HFFc6 (cell line): ENCODE results near the gene ANKRA2. TPM values are rescaled to one million over a fixed set of nuclear protein-coding genes. Genes with fewer than 3 reads are reported as not detected.

Experiments
- DNase-seq: peaks from one replicate; pipeline ENCODE4 v3.0.0-alpha.2; 2018
- H3K27ac Mint-ChIP-seq: 2 replicates; pipeline ENCODE4 v1.8.0; 2020; ENCODE audit warnings: mild to moderate bottlenecking, mixed read lengths
- H3K27me3 Mint-ChIP-seq: 2 replicates; pipeline ENCODE4 v1.8.0; 2021; ENCODE audit warnings: mild to moderate bottlenecking, moderate library complexity, mixed read lengths; ENCODE audit not compliant: insufficient read depth
- H3K36me3 Mint-ChIP-seq: 2 replicates; pipeline ENCODE4 v1.8.0; 2021; ENCODE audit warnings: low read depth, mixed read lengths
- H3K4me1 Mint-ChIP-seq: 2 replicates; pipeline ENCODE4 v1.8.0; 2020; ENCODE audit warnings: low read depth, mixed read lengths
- H3K4me3 Mint-ChIP-seq: 2 replicates; pipeline ENCODE4 v1.8.0; 2020; ENCODE audit warnings: mild to moderate bottlenecking, moderate library complexity, mixed read lengths
- H3K9me3 Mint-ChIP-seq: 2 replicates; pipeline ENCODE4 v1.8.0; 2020; ENCODE audit warnings: mild to moderate bottlenecking, mixed read lengths
- CTCF ChIP-seq: fragments of 200-600 bp; sonication (generic); IDR thresholded peaks from 2 replicates; pipeline ENCODE4 v1.5.0; 2021; ENCODE audit warnings: antibody characterized with exemption, mild to moderate bottlenecking
- total RNA-seq, 6 experiments: library from RNA; stranded (reverse); fragmentation: NEBNext Ultra II Directional; extraction: Animal tissue kit (Norgen Biotek cat#: 25700); gene quantifications; 2 replicates in 1 of 6; 3 replicates in 5 of 6; pipeline ENCODE4 v1.2.3, GENCODE V29; 2021

Gene ANKRA2
- total RNA-seq, 6 experiments from 2014 or later = 12.5 to 15.1 (median 13.7) TPM

GRCh38 chr5:73529081-73529480 is 36.4 kb downstream of the ANKRA2 start:
- Mint-ChIP-seq H3K4me1 (peaks cover 36% of the 10 kb centered on the region), H3K9me3 (no peaks in the 10 kb centered on the region), H3K36me3 (peaks cover 5% of the 10 kb centered on the region; the same call in 1 of the 2 replicates), H3K27ac (no peak overlapping the region), H3K4me3 (no peak overlapping the region), H3K27me3 (peaks cover 13% of the 10 kb centered on the region)
- DNase-seq = no peak
- TF ChIP-seq CTCF = no peak

GRCh38 chr5:73528248-73528647 is 37.2 kb downstream of the ANKRA2 start:
- H3K4me3 Mint-ChIP-seq = no peak overlapping the region
- DNase-seq = no peak
- H3K36me3 Mint-ChIP-seq = peaks cover 5% of the 10 kb centered on the region; the same call in 1 of the 2 replicates
- H3K27me3 Mint-ChIP-seq = peaks cover 13% of the 10 kb centered on the region
- no peak for TF ChIP-seq CTCF
- no peak overlapping the region for H3K27ac Mint-ChIP-seq
- H3K4me1 Mint-ChIP-seq = peaks cover 40% of the 10 kb centered on the region
- H3K9me3 Mint-ChIP-seq = no peaks in the 10 kb centered on the region

GRCh38 chr5:73525606-73526203 is 39.7 kb downstream of the ANKRA2 start:
- no peaks in the 10 kb centered on the region for H3K36me3 Mint-ChIP-seq
- no peak for TF ChIP-seq CTCF
- H3K4me3 Mint-ChIP-seq = no peak overlapping the region
- no peaks in the 10 kb centered on the region for H3K9me3 Mint-ChIP-seq
- DNase-seq = no peak
- H3K27me3 Mint-ChIP-seq = peaks cover 7% of the 10 kb centered on the region
- no peak overlapping the region for H3K27ac Mint-ChIP-seq
- peaks cover 37% of the 10 kb centered on the region for H3K4me1 Mint-ChIP-seq

- no peaks in the 10 kb centered on the region for H3K36me3 Mint-ChIP-seq
- H3K27me3 Mint-ChIP-seq = peaks cover 4% of the 10 kb centered on the region; the same call in 1 of the 2 replicates
- no peak for DNase-seq
- no peak for TF ChIP-seq CTCF
- H3K4me1 Mint-ChIP-seq = peaks cover 42% of the 10 kb centered on the region
- H3K4me3 Mint-ChIP-seq = no peak overlapping the region
- H3K27ac Mint-ChIP-seq = no peak overlapping the region
- H3K9me3 Mint-ChIP-seq = no peaks in the 10 kb centered on the region
These were observed 41.6 kb downstream of the ANKRA2 start for GRCh38 chr5:73523861-73524260.

GRCh38 chr5:73522989-73523388 is 42.5 kb downstream of the ANKRA2 start:
- no peak for TF ChIP-seq CTCF
- H3K9me3 Mint-ChIP-seq = no peaks in the 10 kb centered on the region
- no peak overlapping the region for H3K4me3 Mint-ChIP-seq
- H3K36me3 Mint-ChIP-seq = no peaks in the 10 kb centered on the region
- DNase-seq = no peak
- H3K4me1 Mint-ChIP-seq = peaks cover 42% of the 10 kb centered on the region
- peaks cover 4% of the 10 kb centered on the region; the same call in 1 of the 2 replicates for H3K27me3 Mint-ChIP-seq
- no peak overlapping the region for H3K27ac Mint-ChIP-seq
